Tibial artery (tissue), 4 donors: ENCODE measurements around the gene C1QTNF3.

Experiments used
- DNase-seq, 2 donors: peaks; one replicate each; pipeline ENCODE4 v3.0.0-alpha.2; 2019
- H3K27ac ChIP-seq, 2 donors: fragments of 200-600 bp; sonication (generic) in 1 of 2; 1 replicate in 1 of 2; 2 replicates in 1 of 2; pipeline ENCODE4 v1.5.1; 2018 to 2019; ENCODE audit warnings: mild to moderate bottlenecking in 1 of 2
- H3K27me3 ChIP-seq, 2 donors: fragments of 200-600 bp; sonication (generic) in 1 of 2; one replicate each; pipeline versions ENCODE4 v1.5.1 to v1.6.0; 2016 to 2019
- H3K36me3 ChIP-seq, 3 donors: fragments of 200-600 bp; sonication (generic) in 2 of 3; one replicate each; pipeline ENCODE4 v1.5.1; 2016 to 2019; ENCODE audit warnings: mild to moderate bottlenecking in 2 of 3
- H3K4me1 ChIP-seq, 4 donors: fragments of 200-600 bp; sonication (generic) in 2 of 4; 1 replicate in 3 of 4; 2 replicates in 1 of 4; pipeline ENCODE4 v1.5.1; 2016 to 2019
- H3K4me3 ChIP-seq, 2 donors: fragments of 200-600 bp; sonication (generic) in 1 of 2; 1 replicate in 1 of 2; 2 replicates in 1 of 2; pipeline ENCODE4 v1.5.1; 2018 to 2019; ENCODE audit warnings: mild to moderate bottlenecking in 2 of 2
- H3K9me3 ChIP-seq, 3 donors: fragments of 200-600 bp; sonication (generic) in 1 of 3; one replicate each; pipeline ENCODE4 v1.5.1; 2016 to 2019
- intact Hi-C: fragments of 100-400 bp; cut with DNase I; formaldehyde crosslinking; loops from one replicate; pipeline ENCODE4 v1.15.0; 2023; ENCODE audit warnings: low total_unique reads
- TF ChIP-seq, protein P1 (sequence below), 2 experiments: fragments of 200-600 bp in 1 of 2; fragments of 450-650 bp in 1 of 2; IDR thresholded peaks; one replicate each; pipeline ENCODE4 v1.5.1; 2017 to 2019; ENCODE audit warnings: antibody characterized with exemption in 2 of 2, mild to moderate bottlenecking in 1 of 2, moderate library complexity in 1 of 2

C1QTNF3 gene

GRCh38 chr5:33997331-33997983 lies 45.6 kb downstream of the C1QTNF3 start:
- Histone ChIP-seq H3K9me3 (no peaks in the 10 kb centered on the region), H3K4me3 (no peak overlapping the region), H3K36me3 (peaks cover 0 to 12% (median 10%) of the 10 kb centered on the region in 3 donors), H3K4me1 (peaks cover 0 to 6% (median 3%) of the 10 kb centered on the region in 4 donors), H3K27me3 (no peaks in the 10 kb centered on the region), H3K27ac (peak overlapping the region in 1 of 2 donors; percentile 8)
- TF ChIP-seq, protein P1, sequence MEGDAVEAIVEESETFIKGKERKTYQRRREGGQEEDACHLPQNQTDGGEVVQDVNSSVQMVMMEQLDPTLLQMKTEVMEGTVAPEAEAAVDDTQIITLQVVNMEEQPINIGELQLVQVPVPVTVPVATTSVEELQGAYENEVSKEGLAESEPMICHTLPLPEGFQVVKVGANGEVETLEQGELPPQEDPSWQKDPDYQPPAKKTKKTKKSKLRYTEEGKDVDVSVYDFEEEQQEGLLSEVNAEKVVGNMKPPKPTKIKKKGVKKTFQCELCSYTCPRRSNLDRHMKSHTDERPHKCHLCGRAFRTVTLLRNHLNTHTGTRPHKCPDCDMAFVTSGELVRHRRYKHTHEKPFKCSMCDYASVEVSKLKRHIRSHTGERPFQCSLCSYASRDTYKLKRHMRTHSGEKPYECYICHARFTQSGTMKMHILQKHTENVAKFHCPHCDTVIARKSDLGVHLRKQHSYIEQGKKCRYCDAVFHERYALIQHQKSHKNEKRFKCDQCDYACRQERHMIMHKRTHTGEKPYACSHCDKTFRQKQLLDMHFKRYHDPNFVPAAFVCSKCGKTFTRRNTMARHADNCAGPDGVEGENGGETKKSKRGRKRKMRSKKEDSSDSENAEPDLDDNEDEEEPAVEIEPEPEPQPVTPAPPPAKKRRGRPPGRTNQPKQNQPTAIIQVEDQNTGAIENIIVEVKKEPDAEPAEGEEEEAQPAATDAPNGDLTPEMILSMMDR (IDR thresholded peaks at IDR 0.05), result peak; percentile 48 to 55
- intact Hi-C loops, result no loop called here
- peak; percentile 80 to 87 for DNase-seq

DNA sequence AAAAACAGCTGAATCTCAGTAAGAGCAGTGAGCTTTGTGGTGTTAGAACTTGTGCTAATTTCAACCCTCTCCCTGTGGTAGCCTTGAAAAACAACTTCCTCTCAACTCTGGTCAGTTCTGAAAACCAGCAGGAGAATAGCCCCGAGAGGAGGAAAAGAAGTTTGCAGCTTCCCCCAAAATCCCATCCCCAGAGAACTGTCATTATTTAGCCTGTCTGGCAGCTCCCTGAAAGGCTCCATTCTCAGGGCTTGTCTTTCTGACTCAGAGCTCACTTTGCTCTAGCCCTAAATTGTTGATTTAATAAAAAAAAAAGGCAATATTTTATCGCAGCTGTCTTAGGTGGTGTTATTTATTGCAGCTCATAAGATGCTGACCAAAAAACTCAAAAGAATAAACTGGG lies 47.1 kb downstream of the C1QTNF3 start:
- no peak for DNase-seq
- Histone ChIP-seq H3K4me1 (peaks cover 0 to 6% (median 3%) of the 10 kb centered on the region in 4 donors), H3K4me3 (no peak overlapping the region), H3K9me3 (no peaks in the 10 kb centered on the region), H3K27ac (no peak overlapping the region), H3K27me3 (no peaks in the 10 kb centered on the region), H3K36me3 (peaks cover 0 to 11% (median 10%) of the 10 kb centered on the region in 3 donors)
- TF ChIP-seq, protein P1 (IDR thresholded peaks at IDR 0.05), result no peak
- intact Hi-C loops, result no loop called here

- no peak for DNase-seq
- Histone ChIP-seq H3K27me3 (no peaks in the 10 kb centered on the region), H3K27ac (no peak overlapping the region), H3K4me1 (peaks cover 0 to 6% (median 3%) of the 10 kb centered on the region in 4 donors), H3K9me3 (no peaks in the 10 kb centered on the region), H3K36me3 (peaks cover 0 to 11% (median 10%) of the 10 kb centered on the region in 3 donors), H3K4me3 (no peak overlapping the region)
- intact Hi-C loops, result no loop called here
- TF ChIP-seq, protein P1 (IDR thresholded peaks at IDR 0.05), result no peak
Observed at GRCh38 chr5:33994845-33995244, 48.2 kb downstream of the C1QTNF3 start.

GRCh38 chr5:33992864-33993263 lies 50.1 kb downstream of the C1QTNF3 start:
- intact Hi-C loops, result no loop called here

DNA sequence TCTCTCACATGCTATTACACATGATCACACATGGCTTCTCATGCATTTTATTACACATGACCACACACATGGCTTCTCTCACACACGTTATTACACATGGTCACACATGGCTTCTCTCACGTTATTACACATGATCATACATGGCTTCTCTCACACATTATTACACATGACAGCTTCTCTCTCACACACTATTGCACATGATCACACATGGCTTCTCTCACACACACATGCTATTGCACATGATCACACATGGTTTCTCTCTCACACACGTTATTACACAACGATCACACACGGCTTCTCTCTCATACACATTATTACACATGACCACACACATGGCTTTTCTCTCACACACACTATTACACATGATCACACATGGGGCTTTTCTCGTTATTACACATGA lies 57.6 kb downstream of the C1QTNF3 start:
- TF ChIP-seq, protein P1 (IDR thresholded peaks at IDR 0.05), result no peak

More at GRCh38 chr5:33992864-33993263, 50.1 kb downstream of the C1QTNF3 start:
- peaks cover 4 to 24% (median 14%) of the 10 kb centered on the region in 3 donors for H3K36me3 ChIP-seq
- no peak overlapping the region for H3K4me3 ChIP-seq
- H3K27ac ChIP-seq, result no peak overlapping the region
- H3K9me3 ChIP-seq, result no peaks in the 10 kb centered on the region
- H3K4me1 ChIP-seq, result peaks cover 0 to 6% (median 3%) of the 10 kb centered on the region in 4 donors
- no peak for DNase-seq
- TF ChIP-seq, protein P1 (IDR thresholded peaks at IDR 0.05), result no peak
- H3K27me3 ChIP-seq, result no peaks in the 10 kb centered on the region

More for the DNA sequence above, 57.6 kb downstream of the C1QTNF3 start:
- Histone ChIP-seq H3K36me3 (peaks cover 15 to 30% (median 23%) of the 10 kb centered on the region in 3 donors), H3K27me3 (no peaks in the 10 kb centered on the region), H3K4me3 (no peak overlapping the region), H3K4me1 (no peaks in the 10 kb centered on the region), H3K27ac (no peak overlapping the region), H3K9me3 (no peaks in the 10 kb centered on the region)
- intact Hi-C loops, result no loop called here
- no peak for DNase-seq
